HG02571 (cell line): ENCODE measurements around the gene HSPB2.
"Not testable (repeated sequence)": the region's sequence is repeated elsewhere in the genome, so short reads cannot be mapped to it uniquely, and the experiment has no call there.

Experiments used
- ATAC-seq: cut with Tn5 transposase; IDR thresholded peaks from one replicate; pipeline ENCODE4 v1.9.1; 2021; ENCODE audit warnings: mild to moderate bottlenecking, moderate library complexity; ENCODE audit not compliant: unreplicated experiment

The HSPB2 gene

DNA sequence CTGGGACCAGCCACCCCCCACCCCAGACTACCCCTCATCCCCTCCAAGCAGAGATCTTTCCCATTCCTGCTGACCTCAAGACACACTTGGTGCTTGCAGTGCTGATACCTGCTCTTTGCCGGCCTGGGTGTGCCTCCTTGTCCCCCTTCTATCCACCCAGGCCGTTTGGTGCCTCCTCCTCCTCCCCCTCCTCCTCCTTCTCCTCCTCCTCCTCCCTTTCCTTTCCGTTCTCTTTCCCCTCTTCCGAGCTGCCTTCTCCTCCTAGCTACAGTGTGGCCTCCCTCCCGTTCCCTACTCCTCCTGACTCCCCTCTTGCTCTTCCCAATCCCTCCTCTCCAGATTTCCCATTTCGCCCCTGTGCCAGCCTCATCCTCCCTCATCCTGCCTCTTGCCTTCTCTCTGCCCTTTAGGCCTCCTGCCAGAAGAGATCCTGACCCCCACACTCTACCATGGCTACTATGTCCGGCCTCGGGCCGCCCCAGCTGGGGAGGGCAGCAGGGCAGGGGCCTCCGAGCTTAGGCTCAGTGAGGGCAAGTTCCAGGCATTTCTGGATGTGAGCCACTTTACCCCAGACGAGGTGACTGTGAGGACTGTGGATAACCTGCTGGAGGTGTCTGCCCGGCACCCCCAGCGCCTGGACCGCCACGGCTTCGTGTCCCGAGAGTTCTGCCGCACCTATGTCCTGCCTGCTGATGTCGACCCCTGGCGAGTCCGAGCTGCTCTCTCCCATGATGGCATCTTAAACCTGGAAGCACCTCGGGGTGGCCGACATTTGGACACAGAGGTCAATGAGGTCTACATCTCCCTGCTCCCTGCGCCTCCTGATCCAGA lies 712 bp downstream of the HSPB2 start:
- no peak for ATAC-seq

DNA sequence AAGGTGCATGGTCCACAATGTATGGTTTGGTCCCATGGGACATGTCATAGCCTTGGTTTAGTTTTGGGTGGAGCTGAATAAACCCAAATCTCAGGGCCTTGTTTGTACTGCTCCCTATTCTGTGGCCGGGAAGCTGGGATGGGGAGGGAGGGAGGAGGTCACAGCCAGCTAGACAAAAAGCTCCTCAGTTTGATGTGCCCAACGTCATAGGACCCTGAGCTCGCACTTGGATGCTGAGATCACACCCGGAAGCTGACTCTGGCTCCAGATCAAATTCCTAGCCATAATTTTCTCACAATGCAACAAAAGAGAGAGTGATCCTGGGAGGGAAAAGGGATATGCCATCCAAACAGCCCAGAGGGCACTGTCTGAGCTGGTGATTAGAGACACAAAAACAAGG lies 1.5 kb downstream of the HSPB2 start:
- no peak for ATAC-seq

DNA sequence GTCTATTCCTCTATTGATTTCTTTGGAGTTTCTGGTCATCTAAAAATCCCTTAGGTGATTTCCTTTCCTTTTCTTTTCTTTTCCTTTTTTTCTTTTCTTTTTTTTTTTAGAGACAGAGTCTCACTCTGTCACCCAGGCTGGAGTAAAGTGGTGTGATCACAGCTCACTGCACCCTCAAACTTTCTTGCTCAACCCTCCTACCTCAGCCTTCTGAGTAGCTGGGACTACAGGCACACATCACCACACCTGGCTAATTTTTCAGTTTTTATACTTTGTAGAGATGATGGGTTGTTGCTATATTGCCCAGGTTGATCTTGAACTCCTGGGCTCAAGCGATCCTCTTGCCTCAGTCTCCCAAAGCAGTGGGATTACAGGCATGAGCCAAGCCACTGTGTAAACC lies 4.2 kb downstream of the HSPB2 start:
- no peak for ATAC-seq

DNA sequence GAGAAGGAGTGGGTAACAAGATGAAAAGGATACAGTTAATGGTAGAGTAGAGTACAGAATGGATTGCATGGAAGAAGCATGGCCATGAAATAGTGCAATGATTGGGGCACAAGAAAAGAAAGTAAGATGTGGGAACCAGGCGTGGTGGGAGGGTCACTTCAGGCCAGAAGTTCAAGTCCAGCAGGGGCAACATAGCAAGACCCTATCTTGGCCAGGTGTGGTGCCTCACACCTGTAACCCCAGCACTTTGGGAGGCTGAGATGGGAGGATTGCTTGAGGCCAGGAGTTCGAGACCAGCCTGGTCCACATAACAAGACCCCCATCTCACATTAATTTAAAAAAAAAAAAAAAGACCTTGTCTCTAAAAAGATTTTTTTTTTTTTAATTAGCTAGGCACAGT lies 4.8 kb downstream of the HSPB2 start:
- ATAC-seq = no peak

DNA sequence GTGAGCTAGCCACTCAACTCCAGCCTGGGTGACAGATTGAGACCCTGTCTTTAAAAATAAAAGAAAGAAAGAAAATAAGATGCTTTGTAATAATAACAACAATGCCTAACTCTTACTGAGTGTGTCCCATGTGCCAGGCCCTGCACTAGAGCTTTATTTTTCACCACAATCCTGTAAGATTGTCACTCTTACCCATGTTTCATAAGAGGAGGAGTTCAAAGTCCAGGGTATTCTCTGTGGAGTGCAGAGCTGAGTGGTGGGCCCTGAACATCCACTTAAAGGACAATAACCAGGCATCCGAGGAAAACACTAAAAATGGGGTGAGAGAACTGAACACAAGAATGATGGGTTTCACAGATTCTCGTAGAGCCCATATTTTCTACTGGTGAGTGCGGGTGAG lies 5.3 kb downstream of the HSPB2 start:
- no peak for ATAC-seq

DNA sequence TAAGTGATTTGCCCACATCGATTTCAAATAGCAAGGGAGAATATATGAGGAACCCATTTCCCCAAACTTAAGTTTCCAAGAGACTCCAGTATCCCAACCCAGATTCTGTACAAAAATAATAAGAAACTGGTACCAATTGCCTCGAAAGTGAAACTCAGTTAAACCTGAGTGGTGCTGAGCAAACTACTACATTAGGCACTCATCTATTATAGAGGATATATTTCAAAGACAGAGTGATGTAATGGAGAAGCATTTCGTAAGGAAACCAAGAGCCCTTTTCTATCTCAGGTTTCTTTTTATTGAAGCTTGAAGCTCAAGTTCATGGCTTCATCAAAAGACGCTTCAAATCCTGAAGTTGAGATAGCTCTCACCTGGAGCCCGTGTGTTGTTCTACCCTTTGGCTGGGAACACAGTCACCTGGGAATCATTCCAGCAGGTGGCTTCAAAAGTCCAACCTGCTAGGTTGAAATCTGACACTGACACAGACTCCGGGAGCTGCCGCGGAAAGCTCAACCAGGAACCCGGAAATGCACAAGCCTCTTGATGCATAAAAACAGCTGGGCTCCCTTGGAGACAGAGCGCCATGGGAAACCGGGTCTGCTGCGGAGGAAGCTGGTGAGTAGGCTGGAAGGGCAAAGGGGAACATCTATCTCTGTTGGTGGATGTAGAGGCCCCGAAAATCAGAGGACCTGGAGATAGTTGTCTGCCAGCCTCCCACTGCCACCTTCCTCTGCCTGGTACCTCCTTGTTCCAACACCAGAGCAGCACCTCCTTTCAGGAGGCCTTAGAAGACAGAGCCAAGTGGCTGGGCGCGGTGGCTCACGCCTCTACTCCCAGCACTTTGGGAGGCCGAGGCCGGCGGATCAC lies 6.1 kb downstream of the HSPB2 start, which contains the start of gene C11orf52:
TSS of gene C11orf52 (plus strand) at position 524 of the 867 bp plus-strand sequence. CDS start at position 584, 60 bp downstream.
- ATAC-seq = no peak

DNA sequence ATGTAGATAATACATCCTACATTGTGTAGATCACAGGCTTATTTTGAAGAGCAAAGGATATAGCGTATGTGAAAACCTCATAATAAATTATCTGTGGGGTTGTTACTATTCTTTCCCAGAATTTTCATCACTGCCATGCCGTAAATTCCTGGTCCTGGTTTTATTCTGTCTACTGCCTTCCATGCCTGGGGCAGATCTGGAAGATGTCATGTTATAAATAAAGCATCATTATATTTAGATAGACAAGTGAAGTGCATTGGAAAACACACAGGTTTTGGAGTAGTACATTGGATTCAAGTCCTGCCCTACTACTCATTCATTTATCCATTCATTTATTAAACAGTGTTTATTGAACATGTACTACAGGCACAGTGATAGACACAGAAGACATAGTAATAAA lies 8.4 kb downstream of the HSPB2 start:
- no peak for ATAC-seq

DNA sequence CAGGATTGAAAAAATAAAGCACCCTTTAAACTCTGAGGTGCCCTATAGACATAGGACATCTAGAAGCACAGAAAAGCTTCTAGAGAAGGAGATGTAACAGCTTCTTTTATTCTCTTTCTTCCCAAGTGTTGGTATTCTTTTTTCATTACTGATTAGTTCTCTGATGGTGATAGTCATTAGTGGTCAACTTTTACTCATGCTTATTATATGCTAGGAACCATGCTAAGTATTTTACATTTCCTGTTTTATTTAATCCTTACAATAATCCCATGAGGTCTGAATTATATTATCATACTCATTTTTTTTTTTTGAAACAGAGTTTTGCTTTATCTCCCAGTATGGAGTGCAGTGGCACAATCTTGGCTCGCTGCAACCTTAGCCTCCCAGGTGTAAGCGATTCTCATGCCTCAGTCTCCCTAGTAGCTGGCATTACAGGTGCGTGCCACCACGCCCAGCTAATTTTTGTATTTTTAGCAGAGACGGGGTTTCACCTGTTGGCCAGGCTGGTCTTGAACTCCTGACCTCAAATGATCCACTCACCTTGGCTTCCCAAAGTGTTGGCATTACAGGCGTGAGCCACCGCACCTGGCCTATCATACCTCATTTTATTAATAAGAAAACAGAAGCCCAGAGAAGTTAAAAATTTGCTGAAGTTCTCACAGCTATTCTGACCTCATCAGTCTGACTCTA lies 9.2 kb downstream of the HSPB2 start:
- ATAC-seq = no peak

DNA sequence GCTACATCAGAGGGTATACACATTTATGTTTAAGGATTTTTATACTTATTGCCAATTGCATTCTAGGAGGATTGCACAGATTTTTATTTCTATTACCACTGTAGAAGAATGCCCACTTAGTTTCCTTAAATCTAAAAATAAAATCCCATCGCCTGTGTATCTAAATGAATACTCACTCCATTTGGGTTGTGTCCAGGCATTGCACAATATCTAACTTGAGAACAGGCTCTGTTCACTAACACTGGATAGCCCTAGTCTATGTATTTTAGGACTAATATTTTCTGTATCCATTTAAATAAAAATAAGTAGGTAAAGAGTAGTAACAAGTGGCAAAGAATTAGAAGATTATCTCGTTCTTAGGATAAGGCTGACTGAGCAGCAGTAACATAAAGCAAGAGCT lies 10.3 kb downstream of the HSPB2 start:
- no peak for ATAC-seq

DNA sequence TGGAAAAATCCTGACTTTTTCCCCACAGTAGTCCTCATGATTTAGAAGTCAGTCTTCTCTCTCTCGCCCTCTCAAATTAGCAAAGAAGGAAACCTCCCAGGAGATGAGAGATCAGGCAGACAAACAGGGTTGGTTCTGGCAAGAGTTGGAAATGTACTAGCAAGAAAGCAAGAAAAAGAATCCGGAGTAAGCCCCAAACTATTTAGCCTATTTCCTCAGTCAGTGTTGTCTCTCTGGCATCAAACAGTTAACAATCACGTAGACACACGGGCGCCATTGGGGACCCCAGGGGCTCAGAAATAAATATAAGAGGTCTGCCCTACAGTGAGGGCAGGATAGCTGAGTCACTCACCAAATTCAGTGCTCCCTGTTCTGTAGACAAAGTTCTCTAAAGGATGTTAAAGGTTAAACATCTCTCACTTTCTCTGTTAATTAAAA lies 10.8 kb downstream of the HSPB2 start:
- ATAC-seq = no peak

DNA sequence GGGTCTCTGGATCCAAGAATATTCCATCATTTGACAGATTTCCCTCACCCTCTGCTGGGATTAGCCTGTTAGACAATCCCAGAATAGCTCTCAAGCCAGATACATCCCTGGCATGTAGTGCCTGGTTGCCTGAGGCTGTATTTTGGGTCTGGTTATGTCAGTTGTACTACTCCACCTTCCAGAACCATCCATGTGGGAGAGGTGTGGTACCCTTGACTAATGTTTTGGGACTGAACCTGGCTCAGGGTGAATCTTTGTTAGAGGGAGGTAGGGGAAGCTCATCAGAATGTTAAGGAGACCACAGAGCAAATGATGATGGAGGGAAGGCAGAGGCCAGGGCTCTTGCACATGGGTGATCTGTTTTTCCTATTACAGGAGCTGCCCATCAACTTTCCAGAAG lies 11.4 kb downstream of the HSPB2 start:
- ATAC-seq = no peak

DNA sequence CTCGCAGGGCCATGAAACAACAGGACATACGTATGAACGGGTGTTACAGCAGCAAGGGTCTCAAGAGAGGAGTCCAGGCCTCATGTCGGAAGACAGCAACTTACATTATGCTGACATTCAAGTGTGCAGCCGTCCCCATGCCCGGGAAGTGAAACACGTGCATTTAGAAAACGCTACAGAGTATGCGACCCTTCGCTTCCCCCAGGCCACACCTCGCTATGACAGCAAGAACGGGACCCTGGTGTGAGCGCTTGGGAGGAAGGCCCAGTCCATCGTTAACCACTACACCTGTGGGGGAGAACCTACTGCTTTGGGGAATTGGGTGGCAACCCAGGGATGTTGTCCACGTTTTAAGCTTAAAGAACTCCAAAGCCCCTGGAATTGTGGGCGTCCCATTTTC lies 13.4 kb downstream of the HSPB2 start:
- no peak for ATAC-seq

DNA sequence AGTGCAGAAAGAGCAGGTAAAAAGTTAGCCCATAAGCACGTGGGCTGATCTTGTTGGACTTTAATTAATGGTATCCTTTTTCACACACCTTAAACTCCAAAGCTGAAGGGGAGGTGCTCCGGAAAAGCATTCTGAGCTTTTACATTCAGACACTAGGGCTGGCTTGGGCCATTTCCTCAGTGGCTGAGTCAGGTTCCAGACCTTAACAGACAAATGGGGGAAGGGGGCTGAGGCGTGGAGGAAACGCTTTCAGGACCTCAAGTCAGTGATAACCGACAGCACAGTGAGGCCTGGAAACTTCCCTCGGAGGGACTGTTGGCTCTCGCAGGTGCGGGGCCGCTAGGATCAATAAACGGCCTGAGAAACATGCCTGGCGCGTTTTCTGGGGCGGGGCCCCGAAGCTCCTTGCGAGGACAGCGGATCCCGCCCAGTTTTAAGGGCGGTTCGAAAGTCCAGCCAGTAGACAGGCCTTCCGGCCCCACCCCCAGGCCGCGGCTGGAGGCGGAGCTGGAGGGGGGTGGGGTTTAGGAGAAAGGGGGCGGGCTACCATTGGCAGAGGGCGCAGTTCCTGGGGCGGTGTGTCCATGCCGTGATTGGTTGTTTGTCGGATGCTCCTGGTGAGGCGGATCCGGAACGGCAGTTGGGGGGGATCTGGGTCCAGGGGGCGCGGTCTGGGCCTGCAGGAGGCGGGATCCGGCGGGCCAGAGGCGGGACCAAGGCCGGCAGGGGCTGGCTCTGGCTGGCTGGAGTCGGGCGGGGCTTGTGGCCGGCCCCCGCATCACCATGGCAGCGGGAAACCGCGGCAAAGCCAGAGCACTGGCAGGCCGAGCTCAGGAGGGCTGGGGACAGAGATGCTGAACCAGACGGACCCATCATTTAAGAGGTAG lies 14.2 kb downstream of the HSPB2 start:
- peak; percentile 89 for ATAC-seq

DNA sequence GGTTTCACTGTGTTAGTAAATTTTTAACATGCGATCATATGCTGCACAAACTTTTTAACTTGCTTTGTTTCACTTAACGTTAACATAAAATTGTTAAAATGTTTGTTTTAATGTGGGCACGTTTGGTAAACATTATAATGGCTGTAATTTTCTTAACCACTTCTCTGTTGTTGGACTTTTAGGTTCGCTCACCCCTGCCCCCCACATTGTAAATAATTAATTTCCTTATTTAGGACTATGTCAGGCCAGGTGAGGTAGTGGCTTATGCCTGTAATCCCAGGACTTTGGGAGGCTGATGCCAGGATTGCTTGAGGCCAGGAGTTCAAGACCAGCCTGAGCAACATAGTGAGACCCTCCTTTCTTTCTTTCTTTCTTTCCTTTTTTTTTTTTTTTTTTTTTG lies 17.9 kb downstream of the HSPB2 start:
- ATAC-seq = no peak

DNA sequence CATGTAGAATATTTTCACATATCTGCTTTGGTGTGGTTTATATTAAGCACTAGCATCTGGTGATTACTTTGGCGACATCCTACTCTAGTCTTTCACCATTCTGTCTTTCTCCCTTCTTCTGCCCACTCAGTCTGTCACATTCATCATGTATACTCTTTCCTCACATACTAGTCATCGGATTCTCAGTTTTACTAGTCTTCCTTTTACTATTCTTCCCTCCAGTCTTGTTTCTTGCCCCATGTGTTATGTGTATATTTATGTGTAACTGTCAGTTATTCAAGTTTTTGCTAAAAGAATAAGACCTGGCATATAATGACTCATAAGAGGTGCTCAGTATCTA lies 20.0 kb downstream of the HSPB2 start:
- ATAC-seq = no peak

DNA sequence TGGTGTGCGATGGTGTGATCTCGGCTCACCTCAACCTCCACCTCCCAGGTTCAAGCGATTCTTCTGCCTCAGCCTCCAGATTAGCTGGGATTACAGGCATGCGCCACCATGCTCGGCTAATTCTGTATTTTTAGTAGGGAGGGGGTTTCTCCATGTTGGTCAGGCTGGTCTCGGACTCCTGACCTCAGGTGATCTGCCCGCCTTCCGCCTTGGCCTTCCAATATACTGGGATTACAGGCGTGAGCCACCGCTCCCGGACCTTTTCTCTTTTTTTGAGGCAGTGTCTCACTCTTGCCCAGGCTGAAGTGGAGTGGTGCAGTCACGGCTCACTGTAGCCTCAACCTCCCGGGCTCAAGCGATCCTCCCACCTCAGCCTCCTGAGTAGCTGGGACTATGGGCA lies 20.6 kb downstream of the HSPB2 start:
- ATAC-seq = not testable (repeated sequence)

DNA sequence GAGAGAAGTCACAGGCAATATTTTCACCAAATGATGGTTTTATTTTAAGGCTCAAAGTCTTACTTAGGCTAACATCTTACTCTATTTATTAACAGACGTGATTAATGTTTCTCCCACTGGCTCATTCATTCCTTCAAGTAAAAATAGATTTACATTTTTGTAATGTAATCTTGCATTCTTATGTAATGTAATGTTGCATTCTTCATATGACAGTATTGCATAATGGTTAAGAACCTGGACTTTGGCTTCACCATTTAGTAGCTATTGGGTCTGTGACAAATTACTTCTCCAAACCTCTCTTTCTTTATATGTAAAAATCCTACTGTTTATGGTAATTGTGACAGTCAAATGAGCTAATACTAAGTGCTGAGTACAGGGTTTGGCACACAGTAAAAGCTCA lies 21.3 kb downstream of the HSPB2 start:
- ATAC-seq = no peak

DNA sequence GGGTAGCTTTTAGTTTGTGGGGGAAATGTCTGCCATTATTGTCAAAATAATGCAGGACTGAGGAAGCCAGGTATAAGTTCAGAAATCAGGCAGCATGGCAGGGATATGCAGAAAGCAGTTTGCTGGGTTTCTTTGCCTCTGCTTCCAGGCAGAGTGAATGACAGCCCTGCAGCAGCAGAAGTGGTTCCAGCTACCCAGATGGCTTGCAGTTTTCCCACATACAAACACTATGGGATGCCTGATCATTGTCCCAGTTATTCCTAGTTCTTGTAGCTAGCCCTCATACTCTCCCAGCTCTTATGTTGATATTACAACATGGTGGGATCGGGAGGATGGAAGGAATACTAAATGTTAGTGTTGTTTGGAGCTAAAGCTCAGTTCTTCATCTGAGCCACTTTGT lies 21.8 kb downstream of the HSPB2 start:
- ATAC-seq = no peak

DNA sequence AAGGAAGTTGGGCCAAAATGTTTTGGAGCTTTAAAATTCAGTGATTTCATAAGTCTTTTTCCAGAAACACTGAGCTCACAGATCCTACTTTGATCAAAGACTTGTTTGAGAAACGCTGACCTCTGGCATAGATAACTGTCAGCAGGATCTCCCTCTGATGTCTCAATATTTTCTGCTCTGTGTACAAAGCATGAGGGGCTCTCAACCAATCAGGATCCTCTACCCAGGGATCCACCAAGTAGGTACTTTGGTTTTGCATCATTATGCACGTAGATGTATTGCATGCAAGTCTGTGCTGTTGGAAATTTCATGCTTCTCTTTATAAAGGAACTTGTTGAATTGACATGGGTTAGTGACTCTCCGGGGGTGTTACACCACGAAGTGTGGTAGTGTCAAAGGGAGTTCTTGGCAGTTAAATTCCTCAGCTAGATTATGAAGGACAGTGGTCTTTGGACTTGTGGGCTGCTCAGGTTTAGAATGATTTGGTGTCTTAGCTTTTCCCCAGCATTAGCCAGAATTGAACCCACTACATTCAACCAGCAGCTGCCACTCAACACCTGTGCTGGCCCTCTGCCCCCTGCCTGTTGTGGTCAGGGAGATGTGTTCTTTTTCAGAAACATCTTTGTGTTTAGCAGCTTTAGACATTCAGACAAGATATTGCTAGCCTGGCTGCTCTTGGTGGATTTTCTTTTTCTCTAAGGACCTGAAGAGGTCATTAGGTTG lies 22.9 kb downstream of the HSPB2 start:
- no peak for ATAC-seq

DNA sequence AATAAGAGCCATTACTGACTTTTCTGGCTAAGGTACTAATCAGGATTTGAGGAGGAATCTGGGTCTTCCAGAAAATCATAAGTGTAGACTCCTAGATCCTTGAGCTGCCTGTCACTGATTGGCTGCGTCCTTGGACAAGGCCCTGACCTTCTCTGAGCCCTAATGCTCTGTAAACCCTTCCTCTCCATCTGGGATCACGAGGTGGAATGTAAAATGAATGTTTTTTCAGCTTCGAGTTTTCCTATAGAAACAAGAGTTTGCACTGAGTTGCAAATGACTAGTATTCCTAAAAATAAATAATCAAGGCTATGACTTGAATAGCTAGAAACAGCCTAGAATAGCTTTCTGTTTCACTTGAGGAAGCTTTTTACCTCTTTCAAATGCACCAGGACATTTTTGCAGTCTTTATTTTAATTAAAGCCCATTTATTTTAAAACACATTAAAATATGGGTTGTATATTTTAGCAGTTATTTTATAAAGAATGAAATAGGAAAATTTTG lies 23.6 kb downstream of the HSPB2 start:
- ATAC-seq = no peak
